Measurements from ENCODE around the gene MLIP. TPM values are rescaled to one million over a fixed set of nuclear protein-coding genes. Genes with fewer than 3 reads are reported as not detected.

The MLIP gene
- total RNA-seq, 1 experiment from 2014 or later = not detected

DNA sequence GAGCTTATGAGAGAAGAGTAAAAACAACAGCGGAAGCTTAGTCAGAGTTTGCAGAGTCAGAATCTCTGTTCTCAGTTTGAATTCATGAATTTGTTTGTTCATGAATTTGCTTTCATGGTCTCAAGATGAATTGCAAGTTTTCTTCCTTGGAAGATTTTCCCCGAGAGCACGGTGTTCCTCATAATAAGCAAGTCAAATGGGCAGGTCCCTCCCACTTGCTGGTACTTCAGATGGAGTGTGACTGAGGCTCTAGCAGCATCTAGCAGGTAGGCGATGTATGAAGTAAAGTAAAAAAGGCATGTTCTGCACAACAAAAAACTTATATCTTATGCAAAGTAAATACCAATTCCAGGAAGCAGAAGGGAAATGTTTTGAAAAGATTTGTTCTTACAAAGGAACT, 15.5 kb upstream of the MLIP start:
- no peak for DNase-seq (ENCODE audit: low spot score)

DNA sequence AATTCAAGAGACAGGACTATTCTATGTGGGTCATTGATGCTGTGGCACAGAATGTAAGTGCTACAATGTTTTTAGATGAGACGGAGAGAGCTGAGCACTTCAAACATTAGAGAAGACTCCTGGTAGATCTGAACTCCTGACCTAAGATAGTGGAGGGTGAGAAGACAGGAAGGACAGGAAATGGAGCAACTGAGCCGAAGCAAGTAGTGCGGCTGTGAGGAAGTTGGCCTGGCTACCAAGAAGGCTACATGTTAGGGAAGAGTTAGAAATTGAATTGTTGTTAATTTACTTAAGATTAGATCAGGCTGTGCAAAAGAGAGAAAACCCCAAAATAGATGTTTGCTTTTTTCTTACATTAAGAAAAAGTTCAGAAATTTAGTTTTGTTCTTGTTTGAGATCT, 14.4 kb upstream of the MLIP start:
- no peak for DNase-seq (ENCODE audit: low spot score)

DNA sequence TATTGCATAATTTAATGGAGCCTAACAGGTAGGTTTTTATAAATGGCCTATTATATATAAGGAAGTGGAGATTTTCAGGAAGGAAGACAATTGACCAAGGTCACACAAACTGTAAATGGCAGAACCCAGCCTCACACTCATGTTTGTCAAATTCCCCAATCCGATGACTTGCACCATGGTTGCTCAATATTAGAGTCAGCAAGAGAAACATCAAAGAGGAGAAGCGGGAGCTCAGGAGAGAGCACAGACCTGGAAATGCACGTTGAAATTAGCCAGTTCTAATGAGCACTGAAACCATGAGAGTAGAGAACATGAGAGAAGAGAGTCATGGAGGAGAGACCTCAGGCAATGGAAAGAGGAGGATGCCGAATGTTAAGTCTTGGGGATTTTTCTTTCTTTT, 13.5 kb upstream of the MLIP start:
- no peak for DNase-seq (ENCODE audit: low spot score)

DNA sequence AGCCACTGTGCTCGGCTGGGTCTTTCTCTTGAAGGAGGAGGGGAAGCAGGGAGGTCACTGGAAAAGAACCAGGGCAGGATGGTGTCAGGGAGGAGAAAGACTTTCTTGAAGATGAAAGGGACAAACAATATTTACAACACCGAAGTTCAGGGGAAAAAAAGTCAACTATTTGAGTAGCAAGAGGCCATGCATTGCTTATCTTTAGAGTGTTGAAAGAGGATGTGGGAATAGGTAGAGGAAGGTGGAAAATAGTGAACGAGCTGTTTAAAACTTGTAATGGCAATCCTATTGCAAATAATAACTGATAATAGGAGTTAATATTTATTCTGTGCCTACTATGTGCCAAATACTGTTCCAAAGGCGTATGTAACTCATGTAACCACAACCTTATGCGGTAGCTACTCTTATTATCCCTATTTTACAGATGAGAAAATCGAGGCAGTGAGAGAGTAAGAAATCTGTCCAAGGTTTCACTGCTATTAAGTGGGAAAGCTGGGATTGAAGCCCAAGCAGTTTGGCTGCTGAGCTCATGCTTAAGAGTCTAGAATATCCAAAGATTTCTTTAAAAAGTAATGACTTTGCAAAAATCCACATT, 12.7 kb upstream of the MLIP start:
- no peak for DNase-seq (ENCODE audit: low spot score)

DNA sequence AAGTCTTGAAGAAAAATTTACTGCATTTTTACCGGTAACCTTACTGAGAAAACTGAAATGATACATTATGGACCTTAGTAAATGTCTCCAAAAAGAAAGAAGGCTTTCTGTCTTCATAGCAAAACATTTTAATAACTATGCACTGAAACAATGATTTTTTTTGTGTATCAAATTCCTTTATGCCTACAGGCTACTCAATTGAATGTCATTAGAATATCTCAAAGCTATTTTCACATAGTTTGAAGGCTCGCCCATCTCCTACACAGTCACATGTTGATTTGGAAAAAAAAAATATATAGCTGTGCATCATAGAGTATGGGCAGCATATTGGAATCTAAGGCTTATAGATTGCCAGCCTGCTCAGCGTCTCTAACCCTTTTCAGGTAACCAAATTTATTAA, 12.0 kb upstream of the MLIP start:
- no peak for DNase-seq (ENCODE audit: low spot score)

DNA sequence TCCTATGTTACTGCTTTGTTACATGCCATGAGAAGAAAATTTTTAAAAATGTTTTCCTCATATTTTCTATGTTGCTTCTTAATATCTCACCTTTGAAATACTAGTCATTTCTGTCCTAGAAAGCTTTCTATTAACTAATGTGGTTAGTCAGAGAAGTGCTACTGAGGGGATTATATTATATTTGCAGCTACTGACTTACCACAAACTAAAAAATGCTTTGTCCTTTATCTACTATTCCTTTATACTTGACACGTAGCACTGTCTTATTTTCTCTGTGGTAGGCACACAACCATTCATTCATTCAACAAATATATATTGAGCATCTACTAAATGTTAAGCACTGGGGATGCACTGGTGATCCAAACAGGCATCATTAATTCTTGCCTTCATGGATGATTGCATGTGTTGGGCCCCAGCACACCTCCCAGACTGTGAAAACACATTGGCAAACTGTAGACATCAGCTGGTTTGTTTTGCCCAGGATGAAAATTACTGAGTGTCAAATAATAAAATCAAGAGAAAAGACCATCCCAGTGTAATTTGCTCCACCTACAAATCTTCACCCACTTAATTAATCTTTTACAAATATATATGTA, 10.7 kb upstream of the MLIP start:
- DNase-seq (ENCODE audit: low spot score) = no peak

DNA sequence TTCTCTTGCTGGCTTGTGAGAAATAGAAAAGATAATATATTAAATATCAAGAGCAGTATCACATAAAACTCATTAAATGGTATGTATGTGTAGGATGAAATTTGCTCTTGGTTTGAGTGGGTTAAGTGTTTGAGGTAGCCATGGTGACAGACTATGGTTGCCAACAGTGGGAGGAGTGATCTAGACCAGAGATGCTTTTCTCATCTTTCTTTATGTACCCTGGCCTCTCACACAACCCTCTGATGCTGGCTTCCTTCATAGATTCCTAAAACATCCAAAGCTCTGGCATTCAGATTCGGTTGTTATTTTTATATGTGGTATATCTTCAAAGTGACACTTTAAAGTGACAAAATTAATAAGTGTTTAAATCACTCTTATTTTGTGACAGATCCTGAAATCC, 9.0 kb upstream of the MLIP start:
- DNase-seq (ENCODE audit: low spot score) = no peak

DNA sequence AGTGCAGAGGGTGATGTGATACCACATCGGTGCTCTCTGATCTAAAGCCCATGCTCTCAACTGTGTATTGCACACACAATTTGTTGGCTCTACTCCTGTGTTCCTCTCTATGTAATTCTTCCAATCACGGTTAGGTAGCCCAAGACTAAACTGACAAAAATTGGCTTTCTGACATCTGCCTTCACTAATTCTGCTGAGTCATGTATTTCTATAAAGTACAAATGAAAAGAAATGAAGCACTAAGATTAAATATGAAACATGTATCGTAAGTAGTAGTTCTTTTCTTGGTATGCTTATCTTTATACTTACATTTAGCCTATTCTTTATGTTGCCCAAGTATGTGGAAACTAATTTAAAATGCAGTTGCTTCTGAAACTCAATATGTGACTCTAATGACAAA, 7.7 kb upstream of the MLIP start:
- DNase-seq (ENCODE audit: low spot score) = no peak

DNA sequence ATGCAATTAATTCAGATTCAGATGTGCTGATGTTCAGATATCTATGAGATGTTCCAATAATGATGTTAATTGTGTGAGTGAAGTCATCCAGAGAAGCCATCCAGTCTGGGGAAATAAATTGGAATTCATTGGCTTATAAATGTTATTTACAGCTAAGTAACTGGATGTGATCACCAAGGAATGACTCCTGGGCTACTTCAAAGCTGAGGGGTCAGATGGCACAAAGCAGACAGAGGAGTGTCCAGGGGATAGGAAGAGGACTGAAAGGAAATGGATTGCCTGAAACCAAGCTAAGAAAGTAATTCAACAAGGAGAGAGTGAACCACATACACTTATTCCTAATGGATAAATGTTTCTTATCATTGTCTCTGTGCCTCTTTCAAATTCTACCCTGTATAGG, 4.5 kb upstream of the MLIP start:
- no peak for DNase-seq (ENCODE audit: low spot score)

DNA sequence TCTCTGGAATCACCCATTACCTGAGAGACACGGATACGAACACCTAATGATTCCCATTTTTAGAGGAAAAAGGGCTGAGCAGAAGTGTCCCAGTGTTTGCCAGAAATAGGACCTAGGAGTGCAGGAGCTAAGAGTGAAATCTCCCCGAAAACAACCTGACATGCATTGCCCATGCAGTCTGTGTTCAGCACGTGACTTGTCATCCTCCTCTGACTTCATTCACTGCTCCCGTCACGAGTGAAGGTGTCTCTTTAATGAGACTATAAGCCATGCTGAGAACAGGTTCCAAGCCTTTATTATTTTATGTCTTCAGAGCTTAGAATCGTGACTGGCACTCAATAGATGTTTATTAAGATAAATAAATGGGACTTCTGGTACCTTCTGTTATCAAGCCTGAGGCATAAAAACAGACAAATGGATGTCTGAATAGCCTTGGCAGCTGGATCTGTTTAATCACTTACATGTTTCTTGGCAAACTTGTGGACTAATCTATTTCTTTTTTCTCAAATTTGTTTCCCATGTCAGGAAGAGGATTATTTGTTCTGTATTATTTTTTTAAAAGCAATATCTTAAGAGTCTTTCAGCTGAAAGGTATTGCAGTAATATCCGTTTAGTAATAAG, 3.7 kb upstream of the MLIP start:
- DNase-seq (ENCODE audit: low spot score) = no peak

DNA sequence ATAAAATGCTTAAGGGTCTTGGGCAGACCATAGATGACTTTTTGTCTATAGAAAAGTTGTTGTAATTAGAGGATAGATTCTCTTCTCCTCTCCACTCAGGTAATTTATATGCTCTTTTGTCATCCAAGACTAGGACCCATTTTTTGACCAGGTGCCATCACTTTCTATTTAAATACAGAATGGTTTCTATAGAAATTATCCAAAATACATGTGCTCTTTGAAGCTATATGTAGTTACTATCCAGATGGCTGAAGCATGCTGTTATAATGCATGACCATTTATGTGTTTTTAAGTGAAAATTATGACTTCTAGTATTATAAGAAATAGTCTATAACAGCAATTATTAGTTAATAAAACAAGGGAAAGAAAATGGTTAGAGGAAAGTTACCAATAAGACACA, 3.0 kb upstream of the MLIP start:
- no peak for DNase-seq (ENCODE audit: low spot score)

DNA sequence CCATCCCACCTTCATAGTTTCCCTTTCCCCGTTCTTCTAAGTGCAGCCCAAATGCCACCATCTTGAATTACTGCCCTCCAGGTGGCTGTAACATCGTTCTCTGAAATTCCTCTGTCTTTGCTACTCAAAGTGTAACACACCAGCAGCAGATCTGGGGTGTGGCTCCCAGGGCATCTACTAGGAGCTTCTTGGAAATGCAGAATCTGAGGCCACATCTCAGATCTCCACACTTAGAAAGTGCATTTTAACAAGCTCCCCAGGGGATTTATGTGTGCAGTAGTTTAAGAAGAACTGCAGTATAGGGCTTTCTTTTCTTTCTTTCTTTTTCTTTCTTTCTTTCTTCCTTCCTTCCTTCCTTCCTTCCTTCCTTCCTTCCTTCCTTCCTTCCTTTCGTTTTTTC, 1.7 kb upstream of the MLIP start:
- no peak for DNase-seq (ENCODE audit: low spot score)

DNA sequence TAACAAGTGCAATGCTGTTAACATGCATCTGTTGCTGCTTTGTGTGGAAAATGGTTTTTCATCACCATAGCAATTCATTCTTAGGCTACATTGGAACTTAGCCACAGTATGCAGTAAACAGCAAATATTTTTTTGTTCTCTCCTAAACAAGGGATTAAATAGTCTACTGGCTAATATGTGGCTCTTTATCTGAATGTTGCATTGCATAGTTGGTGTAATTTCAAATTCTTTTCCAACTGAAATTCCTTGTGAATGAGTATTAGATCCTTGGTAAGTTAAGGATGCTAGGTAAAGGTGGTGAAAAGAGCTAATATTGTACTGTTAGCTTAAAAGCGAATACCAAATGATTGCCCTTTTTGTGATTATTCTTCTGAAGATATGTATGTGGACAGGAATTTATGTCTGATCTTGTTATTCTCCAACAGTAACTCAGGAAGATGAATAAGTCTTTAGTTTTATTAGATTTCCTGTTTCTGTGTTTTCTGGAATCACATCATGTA, 958 bp downstream of the MLIP start:
- DNase-seq (ENCODE audit: low spot score) = no peak

DNA sequence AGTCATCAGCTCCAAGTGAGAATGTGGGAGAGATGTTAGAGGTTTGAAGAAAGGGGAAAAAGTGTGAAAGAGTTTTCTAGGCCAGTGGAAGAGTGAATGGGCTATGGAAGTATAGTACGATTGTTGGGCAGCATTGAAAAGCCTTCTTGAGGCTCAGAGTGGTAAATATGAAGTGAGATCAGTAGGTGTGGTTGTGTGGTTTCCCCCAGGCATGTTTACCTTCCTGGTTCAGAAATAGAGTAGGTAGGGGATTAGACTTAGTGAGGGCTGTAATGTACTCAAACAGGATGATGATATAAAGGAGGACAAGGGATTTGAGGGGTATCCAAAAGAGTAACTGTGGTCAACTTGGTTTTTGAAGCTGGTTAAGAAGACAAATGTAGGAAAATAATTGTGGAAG, 3.7 kb downstream of the MLIP start:
- no peak for DNase-seq (ENCODE audit: low spot score)

DNA sequence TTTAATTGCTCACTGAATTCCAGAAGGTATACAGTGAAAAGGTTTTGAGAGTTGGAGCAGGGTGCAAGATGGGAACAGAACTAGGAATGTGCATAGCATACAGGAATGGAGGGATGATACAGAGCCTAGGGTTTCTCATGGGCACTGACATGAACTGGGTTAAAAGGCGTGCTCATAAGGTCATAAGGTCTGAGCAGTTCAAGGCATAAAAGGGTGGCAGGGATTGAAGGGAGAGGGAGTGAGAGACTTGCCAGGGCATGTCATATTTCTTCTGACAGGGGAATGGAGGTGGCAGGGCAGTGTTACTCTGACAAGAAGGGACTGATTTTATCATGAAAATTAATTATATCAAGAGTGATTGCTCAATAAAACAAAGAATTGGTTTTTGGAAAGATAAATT, 4.7 kb downstream of the MLIP start:
- no peak for DNase-seq (ENCODE audit: low spot score)

DNA sequence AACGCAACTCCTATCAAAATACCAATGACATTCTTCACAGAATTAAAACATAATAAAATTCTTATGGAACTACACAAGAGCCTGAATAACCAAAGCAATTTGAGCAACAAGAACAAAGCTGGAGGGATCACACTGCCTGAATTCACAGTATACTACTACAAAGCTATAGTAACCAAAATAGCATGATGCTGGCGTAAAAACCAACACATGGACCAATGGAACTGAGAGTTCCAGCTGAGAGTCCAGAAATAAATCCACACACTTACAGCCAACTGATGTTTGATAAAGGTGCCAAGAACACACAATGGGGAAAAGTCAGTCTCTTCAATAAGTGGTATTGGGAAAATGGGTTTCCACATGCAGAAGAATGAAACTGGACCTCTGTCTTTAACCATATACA, 6.9 kb downstream of the MLIP start:
- no peak for DNase-seq (ENCODE audit: low spot score)

DNA sequence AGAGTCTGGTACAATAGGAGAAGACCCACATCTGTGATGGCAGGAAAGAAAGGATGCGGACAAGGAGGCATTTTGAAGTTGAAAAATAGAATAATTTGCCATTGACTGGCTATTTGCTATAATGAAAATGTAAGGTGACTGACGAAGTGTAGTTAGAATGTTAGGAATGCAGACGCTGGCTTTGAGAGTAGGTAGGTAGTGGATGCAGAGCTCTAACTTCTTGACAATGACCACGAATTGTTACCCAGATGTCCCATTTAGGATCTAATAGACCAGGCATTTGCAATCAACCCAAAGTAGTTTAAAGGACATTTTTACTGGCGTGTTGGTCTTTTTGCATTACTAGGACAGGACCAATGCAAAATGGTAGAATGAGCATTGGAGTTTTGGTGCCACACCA, 14.2 kb downstream of the MLIP start:
- no peak for DNase-seq (ENCODE audit: low spot score)

DNA sequence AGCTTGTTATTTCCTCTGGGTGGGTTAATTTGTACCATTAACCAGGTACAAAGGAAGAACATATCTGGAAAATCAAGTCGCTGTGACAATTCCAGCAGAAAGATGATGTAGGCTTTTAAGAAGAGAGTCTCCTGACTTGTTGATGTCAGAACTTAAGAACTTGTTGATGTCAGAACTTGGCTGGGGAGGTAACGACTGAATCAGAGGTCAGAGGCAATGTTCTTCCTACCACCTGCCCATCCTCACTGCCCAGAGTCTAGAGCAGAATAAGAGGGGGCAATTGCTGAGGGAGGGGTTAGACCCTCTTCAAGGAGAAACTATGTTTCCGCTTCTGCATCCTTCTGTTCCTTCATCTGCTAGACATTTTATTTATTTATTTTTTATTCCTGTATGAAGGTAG, 18.9 kb downstream of the MLIP start:
- no peak for DNase-seq (ENCODE audit: low spot score)

DNA sequence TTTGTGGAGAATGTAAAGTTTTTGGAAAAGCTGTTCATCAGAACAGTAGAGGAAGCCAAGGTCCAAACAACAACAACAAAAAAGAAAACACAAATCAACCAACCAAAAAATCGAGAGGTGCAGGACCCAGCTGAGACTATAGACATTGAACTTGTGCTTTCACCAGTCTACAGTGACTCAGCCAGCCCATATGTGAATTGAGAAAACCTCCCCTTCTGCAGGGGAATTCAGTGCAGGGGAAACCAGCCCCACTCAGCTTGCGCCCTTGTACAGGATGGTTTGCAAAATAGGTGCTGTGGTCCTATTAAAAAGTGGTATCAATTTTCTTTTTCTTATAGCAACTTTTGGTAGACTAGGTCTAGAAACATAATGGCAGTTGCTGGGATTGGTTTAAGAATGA, 21.3 kb downstream of the MLIP start:
- DNase-seq (ENCODE audit: low spot score) = no peak

DNA sequence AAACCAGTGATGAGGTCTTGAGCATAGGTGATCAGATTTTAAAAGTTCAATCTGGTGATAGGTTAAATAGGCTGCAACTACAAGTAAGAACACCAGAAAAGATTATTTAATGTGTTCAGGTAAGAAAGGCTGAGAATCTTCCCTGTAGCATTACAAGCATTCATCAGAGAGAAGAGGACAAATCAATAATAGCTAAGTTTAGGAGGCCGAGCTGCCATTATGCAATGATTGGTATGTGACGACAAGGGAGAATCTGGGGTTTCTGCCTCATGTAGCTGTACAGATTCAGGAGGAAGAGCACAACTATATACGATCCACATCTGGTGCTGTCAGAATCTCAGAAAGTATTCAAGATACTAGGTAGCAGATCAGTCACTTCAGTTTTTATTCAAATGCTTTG, 21.9 kb downstream of the MLIP start:
- no peak for DNase-seq (ENCODE audit: low spot score)

DNA sequence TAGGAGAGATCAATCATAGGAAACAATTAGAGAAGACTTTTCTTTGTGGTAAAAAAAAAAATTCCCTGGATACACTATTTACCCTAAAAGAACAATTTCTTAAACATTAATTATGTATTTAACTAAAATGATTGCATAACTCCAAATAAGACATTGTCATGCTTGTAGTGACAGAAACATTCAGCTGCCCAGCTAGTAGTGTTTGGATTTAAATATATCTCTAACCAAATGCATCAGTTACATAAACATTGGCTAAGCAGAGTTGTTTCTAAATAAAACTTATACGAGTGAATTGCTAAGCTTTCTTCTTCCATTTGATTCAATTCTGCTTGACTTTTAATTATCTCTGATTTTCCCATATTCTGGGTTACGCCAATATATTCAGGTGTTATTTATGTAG, 23.7 kb downstream of the MLIP start:
- DNase-seq (ENCODE audit: low spot score) = no peak

DNA sequence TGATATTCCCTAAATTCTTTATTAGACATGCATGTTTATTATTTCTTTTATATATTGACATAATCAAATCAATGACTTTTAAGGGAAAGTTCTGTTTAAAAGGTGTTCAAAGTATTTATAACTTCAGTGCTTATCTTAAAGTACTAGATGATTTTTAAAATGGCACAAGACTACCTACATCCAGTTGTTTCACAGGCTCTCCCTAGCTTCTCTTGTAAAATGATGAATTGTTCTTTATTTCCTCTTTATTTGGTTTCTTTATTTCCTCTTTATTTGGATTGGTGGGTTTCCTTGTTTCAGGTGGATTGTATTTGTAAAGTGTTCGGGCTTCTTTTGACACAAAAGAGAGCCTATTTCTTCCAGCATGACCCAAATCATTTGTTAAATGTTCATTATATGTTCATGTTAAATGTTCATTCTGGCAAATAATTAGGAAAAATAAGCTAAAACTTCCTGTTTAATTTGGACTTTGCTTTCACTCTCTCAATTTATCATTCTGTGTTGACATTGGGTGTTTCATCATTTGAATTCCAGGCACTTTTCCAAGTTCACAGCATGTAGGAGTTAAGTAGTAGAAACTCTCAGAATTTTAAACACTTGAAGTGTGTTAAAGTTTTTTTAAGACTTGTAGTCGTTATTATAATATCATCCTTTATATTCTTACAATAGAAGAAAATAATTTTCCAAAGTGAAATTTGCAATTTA, 24.6 kb downstream of the MLIP start:
- DNase-seq (ENCODE audit: low spot score) = peak; percentile 41

DNA sequence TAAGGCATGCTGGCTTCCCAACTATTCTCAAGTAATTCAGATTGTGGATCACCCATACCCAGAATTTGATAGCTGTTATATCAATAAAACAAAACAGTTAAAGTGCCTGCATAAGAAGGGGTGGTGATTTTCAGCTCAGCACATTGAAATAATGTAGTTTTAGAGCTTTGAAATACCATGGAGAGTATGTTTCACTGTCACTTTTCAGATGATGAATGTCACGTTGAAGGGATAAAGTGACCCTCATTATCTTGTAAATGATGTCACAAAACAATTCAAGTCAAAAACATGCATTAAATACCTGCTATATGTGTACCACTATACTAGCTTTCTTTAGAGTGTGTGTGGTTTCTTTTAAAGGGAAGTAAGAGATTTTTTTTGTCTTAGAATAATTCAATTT, 27.6 kb downstream of the MLIP start:
- DNase-seq (ENCODE audit: low spot score) = no peak

Measured in H4 (cell line).